Endothelial cell of umbilical vein (primary cell): ENCODE measurements around the gene TMEM273. TPM values are rescaled to one million over a fixed set of nuclear protein-coding genes. Genes with fewer than 3 reads are reported as not detected.

Experiments
- BruUV-seq: library from RNA; stranded (reverse); fragments of 400-500 nt; replicated peaks from 2 replicates; lab custom pipeline; 2021; lab: Mats Ljungman, UMichigan
- CTCF ChIA-PET: fragments of 300-600, 350-600 bp; sonication (Branson Sonifier 250); formaldehyde crosslinking; loops from one replicate; lab custom pipeline; 2021; ENCODE audit warnings: antibody characterized with exemption, inconsistent platforms; lab: Charles Lee
- POLR2A ChIA-PET: fragments of 300-600, 350-600 bp; sonication (Branson Sonifier 250); formaldehyde crosslinking; loops from one replicate; lab custom pipeline; 2021; ENCODE audit warnings: antibody characterized with exemption, inconsistent platforms; lab: Charles Lee
- DNase-seq: peaks from one replicate; pipeline ENCODE4 v3.0.0-alpha.2; 2011; ENCODE audit warnings: low read depth, low spot score
- FAIRE-seq: peaks from 2 replicates; lab custom pipeline; 2011; peaks lifted over from hg19 to GRCh38; lab: Jason Lieb, UNC
- H2AFZ ChIP-seq: 2 replicates; pipeline ENCODE4 v1.6.0; 2012; ENCODE audit warnings: low read depth, low read length, control low read depth, inconsistent platforms
- H3K27ac ChIP-seq: 2 replicates; pipeline ENCODE4 v1.5.1; 2011; ENCODE audit warnings: low read depth, mild to moderate bottlenecking, control low read depth, low read length, moderate library complexity; ENCODE audit not compliant: insufficient read depth
- H3K27me3 ChIP-seq, 2 experiments: 2 replicates each; pipeline versions ENCODE4 v1.6.0 to v1.6.1; 2011; ENCODE audit warnings: low read length in 2 of 2, mixed read lengths in 1 of 2; ENCODE audit not compliant: control insufficient read depth in 2 of 2, insufficient read depth in 2 of 2
- H3K36me3 ChIP-seq, 2 experiments: 2 replicates in 1 of 2; 3 replicates in 1 of 2; pipeline ENCODE4 v1.5.1; 2011; ENCODE audit warnings: low read length in 2 of 2, mild to moderate bottlenecking in 1 of 2, moderate library complexity in 1 of 2; ENCODE audit not compliant: control insufficient read depth in 2 of 2, insufficient read depth in 2 of 2; ENCODE audit errors: extremely low read depth in 1 of 2
- H3K4me1 ChIP-seq: 3 replicates; pipeline ENCODE4 v1.5.1; 2011; ENCODE audit warnings: mild to moderate bottlenecking, low read length; ENCODE audit not compliant: control insufficient read depth, insufficient read depth; ENCODE audit errors: extremely low read depth
- H3K4me2 ChIP-seq: 2 replicates; pipeline ENCODE4 v1.6.1; 2011; ENCODE audit warnings: low read length, control low read depth, mixed read lengths; ENCODE audit not compliant: insufficient read depth
- H3K4me3 ChIP-seq, 3 experiments: fragments of 200-600 bp in 1 of 3; sonication (generic), shearing (Covaris generic) in 1 of 3; replicated peaks in 1 of 3; 2 replicates each; pipeline ENCODE4 v1.5.1; 2011 to 2016; ENCODE audit warnings: control low read depth in 3 of 3, low read length in 3 of 3, mild to moderate bottlenecking in 2 of 3, inconsistent platforms in 1 of 3, low read depth in 1 of 3, moderate library complexity in 1 of 3; ENCODE audit not compliant: insufficient read depth in 1 of 3
- H3K79me2 ChIP-seq: 2 replicates; pipeline ENCODE4 v1.6.0; 2012; ENCODE audit warnings: low read length, inconsistent platforms; ENCODE audit not compliant: control insufficient read depth, insufficient read depth
- H3K9ac ChIP-seq: replicated peaks from 2 replicates; pipeline ENCODE3; 2011; ENCODE audit warnings: low read length, control low read depth; ENCODE audit not compliant: insufficient read depth; ENCODE audit errors: extremely low read depth
- H3K9me1 ChIP-seq: replicated peaks from 3 replicates; pipeline ENCODE4 v1.6.0; 2011; ENCODE audit warnings: mild to moderate bottlenecking, low read length; ENCODE audit not compliant: control insufficient read depth, insufficient read depth; ENCODE audit errors: extremely low read depth
- H3K9me3 ChIP-seq: replicated peaks from 2 replicates; pipeline ENCODE4 v1.5.1; 2012; ENCODE audit warnings: low read length, inconsistent platforms; ENCODE audit not compliant: control insufficient read depth, insufficient read depth
- H4K20me1 ChIP-seq: replicated peaks from 2 replicates; pipeline ENCODE3; 2011; ENCODE audit warnings: mild to moderate bottlenecking, low read length; ENCODE audit not compliant: control insufficient read depth, insufficient read depth; ENCODE audit errors: extremely low read depth
- EZH2 ChIP-seq: IDR thresholded peaks from 2 replicates; pipeline ENCODE4 v1.6.1; 2012; ENCODE audit warnings: borderline replicate concordance, low read depth, mild to moderate bottlenecking, moderate library complexity, low read length, inconsistent platforms; ENCODE audit not compliant: severe bottlenecking
- FOS ChIP-seq: IDR thresholded peaks from 2 replicates; pipeline ENCODE4 v1.6.1; 2011; ENCODE audit warnings: mild to moderate bottlenecking, low read length, moderate library complexity, borderline replicate concordance; ENCODE audit not compliant: insufficient read depth
- GATA2 ChIP-seq: IDR thresholded peaks from 2 replicates; pipeline ENCODE4 v1.7.0; 2011; ENCODE audit warnings: low read depth, mild to moderate bottlenecking, moderate library complexity, mixed read lengths, low read length; ENCODE audit not compliant: insufficient read length, insufficient read depth
- JUN ChIP-seq: IDR thresholded peaks from 2 replicates; pipeline ENCODE4 v1.6.1; 2011; ENCODE audit warnings: borderline replicate concordance, low read depth; ENCODE audit not compliant: insufficient read length, insufficient read depth
- MYC ChIP-seq: IDR thresholded peaks from one replicate; pipeline ENCODE4 v1.6.1; 2011; ENCODE audit warnings: mild to moderate bottlenecking, low read depth, low read length
- POLR2A ChIP-seq: IDR thresholded peaks from 2 replicates; pipeline ENCODE4 v1.6.1; 2012; ENCODE audit warnings: low read depth, mild to moderate bottlenecking, control low read depth, low read length
- POLR2AphosphoS5 ChIP-seq: IDR thresholded peaks from 2 replicates; pipeline ENCODE4 v1.6.1; 2012; ENCODE audit warnings: low read depth, mild to moderate bottlenecking, control low read depth, low read length, moderate library complexity; ENCODE audit not compliant: insufficient read depth
- dilution Hi-C: fragments of 300-500 bp; cut with MboI; formaldehyde crosslinking; loops from one replicate; pipeline ENCODE4 v1.15.0; 2019; ENCODE audit warnings: low sequenced_read_pairs; ENCODE audit not compliant: extremely low pct_ligation_motif_present
- intact Hi-C: fragments of 100-400 bp; cut with micrococcal nuclease; formaldehyde crosslinking; loops from one replicate; pipeline ENCODE4 v1.10.0; 2022
- polyA plus RNA-seq, 4 experiments: library from polyadenylated mRNA; depleted of rRNA in 3 of 4; stranded (reverse) in 3 of 4; unstranded in 1 of 4; fragments of >200 nt; gene quantifications; 2 replicates each; pipeline versions ENCODE4 v1.2.1 to v1.2.3, GENCODE V29; 2011 to 2012; ENCODE audit warnings: missing spikeins in 1 of 4
- total RNA-seq: library from RNA; stranded (reverse); gene quantifications from 2 replicates; pipeline ENCODE4 v1.2.3, GENCODE V29; 2021
- TF ChIP-seq, protein P1 (sequence below), 2 donors: IDR thresholded peaks; 1 replicate in 1 of 2; 2 replicates in 1 of 2; pipeline ENCODE4 v1.5.1; 2011; ENCODE audit warnings: low read length in 2 of 2, mild to moderate bottlenecking in 2 of 2, moderate library complexity in 2 of 2, control low read depth in 1 of 2, inconsistent platforms in 1 of 2, low read depth in 1 of 2; ENCODE audit not compliant: insufficient read depth in 1 of 2; ENCODE audit errors: extremely low read depth in 1 of 2
- TF ChIP-seq, protein P2 (sequence below): IDR thresholded peaks from 2 replicates; pipeline ENCODE4 v1.6.1; 2011; ENCODE audit not compliant: insufficient read depth, insufficient read length

The TMEM273 gene
- total and polyA plus RNA-seq, 2 donors (not counting 3 experiments of a cell fraction or from before 2014, with no cell fraction given), result 1.9 to 3.7 TPM

DNA sequence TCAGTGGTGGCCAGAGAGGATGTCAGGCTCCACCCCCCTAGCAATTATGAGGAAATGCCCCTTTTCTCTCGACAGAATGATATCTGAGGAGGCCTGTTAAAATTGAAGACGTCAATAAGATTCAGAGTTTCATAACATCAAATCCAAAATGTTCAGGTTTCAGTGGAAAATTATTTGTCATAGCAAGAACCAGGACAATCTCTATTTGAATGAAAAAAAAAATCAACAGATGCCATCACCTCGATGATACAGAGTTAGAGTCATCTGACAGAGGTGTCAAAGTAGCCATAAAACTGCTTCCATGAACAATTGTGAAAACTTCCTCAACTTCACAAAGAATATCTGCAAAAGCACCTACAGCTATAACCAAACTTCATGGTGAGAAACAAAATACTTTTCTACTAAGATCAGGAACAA is 7.7 kb downstream of the TMEM273 start:
- POLR2A ChIA-PET, result no interaction called here
- Histone ChIP-seq H3K79me2 (no peaks in the 10 kb centered on the region), H4K20me1 (no peaks in the 10 kb centered on the region), H3K9me1 (no peaks in the 10 kb centered on the region), H3K9me3 (no peaks in the 10 kb centered on the region), H3K27ac (no peak overlapping the region), H3K4me1 (peaks cover 17% of the 10 kb centered on the region), H3K9ac (no peak overlapping the region), H3K36me3 (no peaks in the 10 kb centered on the region), H3K4me3 (no peak overlapping the region), H3K4me2 (no peak overlapping the region), H3K27me3 (no peaks in the 10 kb centered on the region), H2AFZ (no peak overlapping the region)
- FAIRE-seq (no peak), DNase-seq (no peak)
- dilution Hi-C loops (no loop called here), intact Hi-C loops (loop anchor here (10.0 kb wide), 1 partner anchor 354 kb away; the partner anchor contains the start of gene ERCC6)
- no TSS peak for BruUV-seq
- CTCF ChIA-PET, result no interaction called here
- TF ChIP-seq FOS, result no peak
- TF ChIP-seq POLR2A, result no peak

DNA sequence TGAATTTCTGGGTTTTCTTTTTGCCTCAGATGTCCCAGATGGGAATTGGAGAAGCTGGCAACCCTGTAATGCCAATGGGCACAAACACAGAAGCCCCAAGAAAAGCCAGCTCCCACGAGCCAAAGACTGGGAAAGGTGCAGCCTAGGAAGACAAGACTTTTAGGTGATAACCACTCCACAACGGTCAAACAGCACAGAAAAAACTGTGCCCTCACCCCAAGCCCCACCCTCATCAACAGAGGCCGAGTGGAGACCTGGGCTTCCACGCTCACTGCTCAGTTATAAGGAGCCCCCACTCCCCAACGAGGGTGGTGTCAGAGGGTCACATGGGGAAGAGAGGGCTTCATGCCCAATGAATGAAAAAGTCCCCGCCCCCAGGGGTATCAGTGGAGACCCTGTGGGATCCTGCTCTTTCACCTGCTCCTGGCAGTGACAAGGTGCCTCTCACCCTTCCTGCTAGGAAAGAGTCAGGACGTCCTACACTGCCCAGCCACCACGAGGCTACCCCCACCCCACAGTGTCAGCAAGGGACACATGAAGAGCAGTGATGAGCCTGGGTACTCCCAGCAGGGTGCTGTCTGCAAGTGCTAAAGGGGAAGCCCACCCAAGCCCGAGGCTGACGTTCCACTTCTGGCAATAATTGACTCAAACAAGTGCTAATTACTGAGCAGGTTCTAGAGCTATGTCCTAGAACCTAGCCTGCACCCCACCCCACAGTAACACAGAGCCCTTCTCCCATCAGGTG is 8.3 kb downstream of the TMEM273 start:
- DNase-seq (no peak), FAIRE-seq (no peak)
- Histone ChIP-seq H3K4me1 (peaks cover 17% of the 10 kb centered on the region), H3K9ac (no peak overlapping the region), H3K27me3 (no peaks in the 10 kb centered on the region), H3K4me2 (no peak overlapping the region), H2AFZ (no peak overlapping the region), H4K20me1 (no peaks in the 10 kb centered on the region), H3K9me1 (no peaks in the 10 kb centered on the region), H3K79me2 (no peaks in the 10 kb centered on the region), H3K27ac (no peak overlapping the region), H3K9me3 (no peaks in the 10 kb centered on the region), H3K36me3 (no peaks in the 10 kb centered on the region), H3K4me3 (no peak overlapping the region)
- BruUV-seq, result no TSS peak
- dilution Hi-C loops, result no loop called here
- TF ChIP-seq, protein P1, sequence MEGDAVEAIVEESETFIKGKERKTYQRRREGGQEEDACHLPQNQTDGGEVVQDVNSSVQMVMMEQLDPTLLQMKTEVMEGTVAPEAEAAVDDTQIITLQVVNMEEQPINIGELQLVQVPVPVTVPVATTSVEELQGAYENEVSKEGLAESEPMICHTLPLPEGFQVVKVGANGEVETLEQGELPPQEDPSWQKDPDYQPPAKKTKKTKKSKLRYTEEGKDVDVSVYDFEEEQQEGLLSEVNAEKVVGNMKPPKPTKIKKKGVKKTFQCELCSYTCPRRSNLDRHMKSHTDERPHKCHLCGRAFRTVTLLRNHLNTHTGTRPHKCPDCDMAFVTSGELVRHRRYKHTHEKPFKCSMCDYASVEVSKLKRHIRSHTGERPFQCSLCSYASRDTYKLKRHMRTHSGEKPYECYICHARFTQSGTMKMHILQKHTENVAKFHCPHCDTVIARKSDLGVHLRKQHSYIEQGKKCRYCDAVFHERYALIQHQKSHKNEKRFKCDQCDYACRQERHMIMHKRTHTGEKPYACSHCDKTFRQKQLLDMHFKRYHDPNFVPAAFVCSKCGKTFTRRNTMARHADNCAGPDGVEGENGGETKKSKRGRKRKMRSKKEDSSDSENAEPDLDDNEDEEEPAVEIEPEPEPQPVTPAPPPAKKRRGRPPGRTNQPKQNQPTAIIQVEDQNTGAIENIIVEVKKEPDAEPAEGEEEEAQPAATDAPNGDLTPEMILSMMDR (IDR thresholded peaks at IDR 0.05; ENCODE audit: extremely low read depth in 1 of 2, insufficient read depth in 1 of 2, low read depth in 1 of 2, low read length in 2 of 2), result no peak
- TF ChIP-seq MYC (no peak), POLR2AphosphoS5 (no peak), EZH2 (no peak), JUN (no peak), POLR2A (no peak), GATA2 (no peak), FOS (no peak)
- TF ChIP-seq, protein P2, sequence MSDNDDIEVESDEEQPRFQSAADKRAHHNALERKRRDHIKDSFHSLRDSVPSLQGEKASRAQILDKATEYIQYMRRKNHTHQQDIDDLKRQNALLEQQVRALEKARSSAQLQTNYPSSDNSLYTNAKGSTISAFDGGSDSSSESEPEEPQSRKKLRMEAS, result no peak
- intact Hi-C loops, result loop anchor here (10.0 kb wide), 1 partner anchor 355 kb away; the partner anchor contains the start of gene ERCC6
- CTCF ChIA-PET, result interaction anchor here (1.3 to 1.7 kb wide), 2 partner anchors 16 to 18 kb away, joined by 4 to 6 read pairs; no protein-coding TSS in a partner anchor
- POLR2A ChIA-PET, result no interaction called here
